SU-DHL-6 (cell line): ENCODE results near the gene RNF220.

Experiments
- EZH2phosphoT487 ChIP-seq: fragments of 200-600 bp; sonication (generic), shearing (Covaris generic); conservative IDR thresholded peaks from 2 replicates; pipeline ENCODE4 v1.6.1; 2018; ENCODE audit warnings: mild to moderate bottlenecking, antibody characterized with exemption, low read length, moderate library complexity, mixed read lengths
- TF ChIP-seq, protein P1 (sequence below): fragments of 200-600 bp; sonication (generic); IDR thresholded peaks from one replicate; pipeline ENCODE4 v1.5.1; 2017; ENCODE audit warnings: antibody characterized with exemption, mild to moderate bottlenecking, low read length, moderate library complexity; ENCODE audit not compliant: insufficient read depth, poor library complexity, severe bottlenecking

DNA sequence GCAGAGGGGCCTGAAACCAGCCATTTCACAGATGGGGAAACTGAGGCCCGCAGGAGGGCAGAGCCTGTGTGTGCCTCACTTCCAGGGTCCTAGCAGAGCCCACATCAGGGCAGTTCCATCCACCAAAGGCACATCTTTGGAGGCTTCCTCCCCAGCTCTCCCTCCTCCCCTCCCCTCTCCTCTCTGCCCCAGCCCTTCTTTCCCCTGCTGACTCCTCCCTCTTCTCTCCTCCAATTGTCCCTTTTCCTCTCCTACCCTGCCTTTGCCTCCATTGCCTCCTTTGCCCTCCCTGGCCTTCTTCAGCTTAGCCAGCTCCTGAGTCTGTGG lies 212.6 kb downstream of the RNF220 start:
- TF ChIP-seq, protein P1, sequence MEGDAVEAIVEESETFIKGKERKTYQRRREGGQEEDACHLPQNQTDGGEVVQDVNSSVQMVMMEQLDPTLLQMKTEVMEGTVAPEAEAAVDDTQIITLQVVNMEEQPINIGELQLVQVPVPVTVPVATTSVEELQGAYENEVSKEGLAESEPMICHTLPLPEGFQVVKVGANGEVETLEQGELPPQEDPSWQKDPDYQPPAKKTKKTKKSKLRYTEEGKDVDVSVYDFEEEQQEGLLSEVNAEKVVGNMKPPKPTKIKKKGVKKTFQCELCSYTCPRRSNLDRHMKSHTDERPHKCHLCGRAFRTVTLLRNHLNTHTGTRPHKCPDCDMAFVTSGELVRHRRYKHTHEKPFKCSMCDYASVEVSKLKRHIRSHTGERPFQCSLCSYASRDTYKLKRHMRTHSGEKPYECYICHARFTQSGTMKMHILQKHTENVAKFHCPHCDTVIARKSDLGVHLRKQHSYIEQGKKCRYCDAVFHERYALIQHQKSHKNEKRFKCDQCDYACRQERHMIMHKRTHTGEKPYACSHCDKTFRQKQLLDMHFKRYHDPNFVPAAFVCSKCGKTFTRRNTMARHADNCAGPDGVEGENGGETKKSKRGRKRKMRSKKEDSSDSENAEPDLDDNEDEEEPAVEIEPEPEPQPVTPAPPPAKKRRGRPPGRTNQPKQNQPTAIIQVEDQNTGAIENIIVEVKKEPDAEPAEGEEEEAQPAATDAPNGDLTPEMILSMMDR = no peak
- no peak for TF ChIP-seq EZH2phosphoT487
